A549 (cell line): ENCODE results near the gene CNTFR. TPM values are rescaled to one million over a fixed set of nuclear protein-coding genes. Genes with fewer than 3 reads are reported as not detected.

ENCODE experiments used
- ATAC-seq, 2 experiments: fragments of 200-7000 bp in 1 of 2; fragments of >200 bp in 1 of 2; cut with Nextera tagmentation in 1 of 2; cut with Tn5 transposase in 1 of 2; 3 replicates each; pipeline versions ENCODE4 v1.8.0 to v1.9.1; 2018 to 2020; ENCODE audit warnings: mild to moderate bottlenecking in 1 of 2, moderate library complexity in 1 of 2
- CTCF ChIA-PET: fragments of 300-600 bp; sonication (Branson Sonifier 250); formaldehyde crosslinking; extraction: SDS; loops from one replicate; lab custom pipeline; 2021; ENCODE audit warnings: antibody characterized with exemption, inconsistent platforms; lab: Yijun Ruan, JAX
- POLR2A ChIA-PET: fragments of 350-600 bp; formaldehyde crosslinking; extraction: SDS; loops from one replicate; lab custom pipeline; 2021; ENCODE audit warnings: antibody characterized with exemption, inconsistent platforms; lab: Yijun Ruan, JAX
- DNase-seq, 2 experiments: peaks; one replicate each; pipeline versions ENCODE4 v3.0.0 to v3.0.0-alpha.2; 2011 to 2016; ENCODE audit warnings: low read depth in 1 of 2, low spot score in 1 of 2
- FAIRE-seq: peaks from 2 replicates; lab custom pipeline; 2011; peaks lifted over from hg19 to GRCh38; lab: Jason Lieb, UNC
- H3K27ac ChIP-seq, 2 experiments: fragments of >200 bp; sonication (Bioruptor Twin); formaldehyde crosslinking; 3 replicates each; pipeline ENCODE4 v1.5.1; 2016 to 2017
- H3K4me1 ChIP-seq: fragments of >200 bp; sonication (Bioruptor Twin); formaldehyde crosslinking; 3 replicates; pipeline ENCODE4 v1.6.1; 2016
- H3K4me2 ChIP-seq: fragments of >200 bp; sonication (Bioruptor Twin); formaldehyde crosslinking; 3 replicates; pipeline ENCODE4 v1.6.1; 2016
- H3K4me3 ChIP-seq: fragments of >200 bp; sonication (Bioruptor Twin); formaldehyde crosslinking; 3 replicates; pipeline ENCODE4 v1.5.1; 2016
- H3K9me3 ChIP-seq: fragments of >200 bp; sonication (Bioruptor Twin); formaldehyde crosslinking; 3 replicates; pipeline ENCODE4 v1.6.1; 2016
- ATOH8 ChIP-seq: fragments of 250-450 bp; sonication (Bioruptor Pico); IDR thresholded peaks from 2 replicates; pipeline ENCODE4 v1.5.0; 2020; ENCODE audit warnings: low read depth, mild to moderate bottlenecking, moderate library complexity
- CBX8 ChIP-seq: fragments of 200-600 bp; sonication (generic); IDR thresholded peaks from 2 replicates; pipeline ENCODE4 v1.6.1; 2016
- ESRRA ChIP-seq: fragments of 150-350 bp; IDR thresholded peaks from 2 replicates; pipeline ENCODE4 v1.6.1; 2014; ENCODE audit warnings: mild to moderate bottlenecking, low read length, borderline replicate concordance
- FOSL2 ChIP-seq, 2 experiments: fragments of 450-650 bp in 1 of 2; fragments of >200 bp in 1 of 2; sonication (Bioruptor Twin) in 1 of 2; formaldehyde crosslinking; IDR thresholded peaks; 2 replicates each; pipeline versions ENCODE4 v1.5.0 to v1.6.1; 2016 to 2020; ENCODE audit warnings: mild to moderate bottlenecking in 1 of 2, moderate library complexity in 1 of 2
- HOXA7 ChIP-seq: fragments of 250-450 bp; sonication (Bioruptor Pico); IDR thresholded peaks from 2 replicates; pipeline ENCODE4 v1.5.0; 2020; ENCODE audit warnings: mild to moderate bottlenecking, moderate library complexity
- HOXB13 ChIP-seq: fragments of 250-450 bp; sonication (Bioruptor Pico); IDR thresholded peaks from 2 replicates; pipeline ENCODE4 v1.5.0; 2020; ENCODE audit warnings: low read depth, mild to moderate bottlenecking, moderate library complexity
- HOXB5 ChIP-seq: fragments of 250-450 bp; sonication (Bioruptor Pico); IDR thresholded peaks from 2 replicates; pipeline ENCODE4 v1.5.0; 2020; ENCODE audit warnings: mild to moderate bottlenecking, moderate library complexity
- JUN ChIP-seq, 2 experiments: fragments of >200 bp; sonication (Bioruptor Twin); formaldehyde crosslinking; IDR thresholded peaks; 2 replicates in 1 of 2; 3 replicates in 1 of 2; pipeline ENCODE4 v1.6.1; 2016 to 2017
- KDM1A ChIP-seq: fragments of 200-600 bp; sonication (generic); IDR thresholded peaks from 2 replicates; pipeline ENCODE4 v1.6.1; 2016; ENCODE audit warnings: low read depth, mild to moderate bottlenecking
- MAFK ChIP-seq: fragments of 450-650 bp; IDR thresholded peaks from 2 replicates; pipeline ENCODE4 v1.6.1; 2014; ENCODE audit not compliant: partially characterized antibody
- NFE2L2 ChIP-seq: fragments of 150-350 bp; conservative IDR thresholded peaks from 2 replicates; pipeline ENCODE4 v1.6.1; 2014; ENCODE audit warnings: low read length
- POLR2AphosphoS2 ChIP-seq: conservative IDR thresholded peaks from 2 replicates; pipeline ENCODE4 v1.6.1; 2012; ENCODE audit warnings: low read length, improper control_type of control experiment, inconsistent platforms
- RAD21 ChIP-seq, 2 experiments: fragments of >200 bp in 1 of 2; sonication (Bioruptor Twin) in 1 of 2; formaldehyde crosslinking in 1 of 2; IDR thresholded peaks in 1 of 2; conservative IDR thresholded peaks in 1 of 2; 2 replicates in 1 of 2; 3 replicates in 1 of 2; pipeline ENCODE4 v1.6.1; 2012 to 2018; ENCODE audit warnings: inconsistent platforms in 1 of 2
- RFX5 ChIP-seq: fragments of 450-650 bp; IDR thresholded peaks from 2 replicates; pipeline ENCODE4 v1.7.1; 2014; ENCODE audit warnings: antibody characterized with exemption, mild to moderate bottlenecking, moderate library complexity
- RNF2 ChIP-seq: fragments of 200-600 bp; sonication (generic); IDR thresholded peaks from 2 replicates; pipeline ENCODE4 v1.6.1; 2016; ENCODE audit warnings: low read depth, mild to moderate bottlenecking, antibody characterized with exemption, moderate library complexity, borderline replicate concordance
- SREBF2 ChIP-seq: fragments of 450-650 bp; IDR thresholded peaks from 2 replicates; pipeline ENCODE4 v1.6.1; 2014; ENCODE audit warnings: mild to moderate bottlenecking, moderate library complexity
- TFCP2L1 ChIP-seq: fragments of 250-450 bp; sonication (Bioruptor Pico); IDR thresholded peaks from 2 replicates; pipeline ENCODE4 v1.5.0; 2021; ENCODE audit warnings: mild to moderate bottlenecking
- TP53 ChIP-seq: fragments of 250-450 bp; sonication (Bioruptor Pico); IDR thresholded peaks from 2 replicates; pipeline ENCODE4 v1.5.0; 2021; ENCODE audit warnings: mild to moderate bottlenecking, moderate library complexity
- ZC3H11A ChIP-seq: fragments of 450-650 bp; IDR thresholded peaks from 2 replicates; pipeline ENCODE4 v1.6.1; 2014; ENCODE audit warnings: antibody characterized with exemption, mild to moderate bottlenecking
- ZNF302 ChIP-seq: fragments of 250-450 bp; sonication (Bioruptor Pico); IDR thresholded peaks from 2 replicates; pipeline ENCODE4 v1.9.0; 2021; ENCODE audit warnings: inconsistent platforms, mild to moderate bottlenecking, moderate library complexity
- WGBS: methylation state at CpG from one replicate; pipeline ENCODE4 v1.1.6; 2017; ENCODE audit errors: missing lambda C conversion rate; 5-methylcytosine and 5-hydroxymethylcytosine counted together
- polyA plus RNA-seq, 4 experiments: library from polyadenylated mRNA; depleted of rRNA in 3 of 4; stranded (reverse); fragments of >200 nt; fragmentation: RNase III in 1 of 4; extraction: RNeasy Plus Mini Kit Qiagen cat#74134 plus additional on column Dnase treatment in 1 of 4; gene quantifications; 2 replicates in 3 of 4; 3 replicates in 1 of 4; pipeline ENCODE4 v1.2.3, GENCODE V29; 2011 to 2017
- TF ChIP-seq, protein P1 (sequence below): fragments of >200 bp; sonication (Bioruptor Twin); formaldehyde crosslinking; IDR thresholded peaks from 3 replicates; pipeline ENCODE4 v1.6.1; 2016
- TF ChIP-seq, protein P2 (sequence below): fragments of 200-600 bp; sonication (generic); IDR thresholded peaks from 2 replicates; pipeline ENCODE4 v1.6.1; 2016; ENCODE audit warnings: antibody characterized with exemption, mild to moderate bottlenecking, moderate library complexity
- TF ChIP-seq, protein P3 (sequence below): IDR thresholded peaks from 2 replicates; pipeline ENCODE4 v1.6.1; 2012
- TF ChIP-seq, protein P4 (sequence below): IDR thresholded peaks from 2 replicates; pipeline ENCODE4 v1.6.1; 2012

CNTFR gene
- polyA plus RNA-seq, 2 of the 4 experiments (the other 2 are of a cell fraction) = 0.09 TPM; not detected in 1

GRCh38 chr9:34574571-34574970 lies 15.0 kb downstream of the CNTFR start:
- POLR2A ChIA-PET = no interaction called here
- FAIRE-seq (no peak), ATAC-seq (no peak), DNase-seq (no peak)
- H3K4me1 ChIP-seq = peaks cover 20% of the 10 kb centered on the region
- no peak overlapping the region for H3K27ac ChIP-seq
- H3K4me2 ChIP-seq = no peak overlapping the region
- 88% methylated on average over 12 of the region's 12 CpGs for WGBS
- TF ChIP-seq NFE2L2 = no peak
- TF ChIP-seq MAFK = no peak
- no peak for TF ChIP-seq ESRRA
- TF ChIP-seq HOXA7 (CRISPR knock-in tag) = no peak
- TF ChIP-seq, protein P1, sequence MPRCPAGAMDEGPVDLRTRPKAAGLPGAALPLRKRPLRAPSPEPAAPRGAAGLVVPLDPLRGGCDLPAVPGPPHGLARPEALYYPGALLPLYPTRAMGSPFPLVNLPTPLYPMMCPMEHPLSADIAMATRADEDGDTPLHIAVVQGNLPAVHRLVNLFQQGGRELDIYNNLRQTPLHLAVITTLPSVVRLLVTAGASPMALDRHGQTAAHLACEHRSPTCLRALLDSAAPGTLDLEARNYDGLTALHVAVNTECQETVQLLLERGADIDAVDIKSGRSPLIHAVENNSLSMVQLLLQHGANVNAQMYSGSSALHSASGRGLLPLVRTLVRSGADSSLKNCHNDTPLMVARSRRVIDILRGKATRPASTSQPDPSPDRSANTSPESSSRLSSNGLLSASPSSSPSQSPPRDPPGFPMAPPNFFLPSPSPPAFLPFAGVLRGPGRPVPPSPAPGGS = no peak
- TF ChIP-seq, protein P2, sequence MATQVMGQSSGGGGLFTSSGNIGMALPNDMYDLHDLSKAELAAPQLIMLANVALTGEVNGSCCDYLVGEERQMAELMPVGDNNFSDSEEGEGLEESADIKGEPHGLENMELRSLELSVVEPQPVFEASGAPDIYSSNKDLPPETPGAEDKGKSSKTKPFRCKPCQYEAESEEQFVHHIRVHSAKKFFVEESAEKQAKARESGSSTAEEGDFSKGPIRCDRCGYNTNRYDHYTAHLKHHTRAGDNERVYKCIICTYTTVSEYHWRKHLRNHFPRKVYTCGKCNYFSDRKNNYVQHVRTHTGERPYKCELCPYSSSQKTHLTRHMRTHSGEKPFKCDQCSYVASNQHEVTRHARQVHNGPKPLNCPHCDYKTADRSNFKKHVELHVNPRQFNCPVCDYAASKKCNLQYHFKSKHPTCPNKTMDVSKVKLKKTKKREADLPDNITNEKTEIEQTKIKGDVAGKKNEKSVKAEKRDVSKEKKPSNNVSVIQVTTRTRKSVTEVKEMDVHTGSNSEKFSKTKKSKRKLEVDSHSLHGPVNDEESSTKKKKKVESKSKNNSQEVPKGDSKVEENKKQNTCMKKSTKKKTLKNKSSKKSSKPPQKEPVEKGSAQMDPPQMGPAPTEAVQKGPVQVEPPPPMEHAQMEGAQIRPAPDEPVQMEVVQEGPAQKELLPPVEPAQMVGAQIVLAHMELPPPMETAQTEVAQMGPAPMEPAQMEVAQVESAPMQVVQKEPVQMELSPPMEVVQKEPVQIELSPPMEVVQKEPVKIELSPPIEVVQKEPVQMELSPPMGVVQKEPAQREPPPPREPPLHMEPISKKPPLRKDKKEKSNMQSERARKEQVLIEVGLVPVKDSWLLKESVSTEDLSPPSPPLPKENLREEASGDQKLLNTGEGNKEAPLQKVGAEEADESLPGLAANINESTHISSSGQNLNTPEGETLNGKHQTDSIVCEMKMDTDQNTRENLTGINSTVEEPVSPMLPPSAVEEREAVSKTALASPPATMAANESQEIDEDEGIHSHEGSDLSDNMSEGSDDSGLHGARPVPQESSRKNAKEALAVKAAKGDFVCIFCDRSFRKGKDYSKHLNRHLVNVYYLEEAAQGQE = no peak
- TF ChIP-seq RFX5 = no peak
- TF ChIP-seq POLR2AphosphoS2 = no peak
- TF ChIP-seq, protein P3, sequence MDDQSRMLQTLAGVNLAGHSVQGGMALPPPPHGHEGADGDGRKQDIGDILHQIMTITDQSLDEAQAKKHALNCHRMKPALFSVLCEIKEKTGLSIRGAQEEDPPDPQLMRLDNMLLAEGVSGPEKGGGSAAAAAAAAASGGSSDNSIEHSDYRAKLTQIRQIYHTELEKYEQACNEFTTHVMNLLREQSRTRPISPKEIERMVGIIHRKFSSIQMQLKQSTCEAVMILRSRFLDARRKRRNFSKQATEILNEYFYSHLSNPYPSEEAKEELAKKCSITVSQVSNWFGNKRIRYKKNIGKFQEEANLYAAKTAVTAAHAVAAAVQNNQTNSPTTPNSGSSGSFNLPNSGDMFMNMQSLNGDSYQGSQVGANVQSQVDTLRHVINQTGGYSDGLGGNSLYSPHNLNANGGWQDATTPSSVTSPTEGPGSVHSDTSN = no peak
- TF ChIP-seq, protein P4, sequence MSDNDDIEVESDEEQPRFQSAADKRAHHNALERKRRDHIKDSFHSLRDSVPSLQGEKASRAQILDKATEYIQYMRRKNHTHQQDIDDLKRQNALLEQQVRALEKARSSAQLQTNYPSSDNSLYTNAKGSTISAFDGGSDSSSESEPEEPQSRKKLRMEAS = no peak
- TF ChIP-seq HOXB13 (CRISPR knock-in tag) = no peak
- TF ChIP-seq, all 56 proteins: peak for 0
- H3K9me3 ChIP-seq = no peaks in the 10 kb centered on the region
- no peak overlapping the region for H3K4me3 ChIP-seq
- CTCF ChIA-PET = interaction anchor here (1.4 to 17.1 kb wide), 5 partner anchors 11 to 171 kb away, joined by 5 to 168 read pairs (median 22); no protein-coding TSS in a partner anchor

DNA sequence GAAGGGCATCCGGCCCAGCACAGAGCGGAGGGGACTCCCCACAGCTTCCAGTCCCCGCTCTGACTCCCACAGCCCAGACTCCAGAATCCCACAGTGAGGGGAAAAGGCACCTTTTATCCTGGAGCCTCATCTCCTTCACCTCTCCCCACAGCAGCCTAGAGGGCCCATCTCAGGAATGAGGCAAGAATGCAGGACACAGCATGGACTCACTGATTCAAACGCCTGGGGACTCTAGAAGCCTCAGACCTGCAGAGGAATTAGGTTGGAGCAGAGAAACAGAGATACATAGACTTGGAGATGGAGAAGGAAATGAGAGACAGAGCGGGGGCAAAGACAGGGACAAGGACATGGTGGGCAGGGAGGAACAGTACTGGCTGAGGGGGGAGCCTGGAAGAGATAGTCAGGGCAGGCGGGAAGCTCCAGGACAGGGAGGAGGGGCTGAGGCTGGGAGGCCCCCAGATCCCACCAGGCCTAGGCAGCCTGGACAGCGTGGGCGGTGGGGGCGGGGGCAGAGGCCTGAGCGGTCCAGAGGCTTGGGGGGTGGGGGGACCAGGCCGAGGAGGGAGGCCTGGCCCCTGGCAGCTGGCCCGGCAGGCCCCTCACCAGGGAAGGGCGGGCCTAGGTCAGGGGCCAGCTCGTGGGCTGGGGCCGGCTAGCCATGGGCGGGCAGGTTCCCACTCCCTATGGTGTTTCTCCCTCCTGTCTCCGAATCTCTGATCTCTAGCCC lies 15.8 kb downstream of the CNTFR start:
- ATAC-seq = no peak
- 87% methylated on average over 14 of the region's 17 CpGs for WGBS
- no peaks in the 10 kb centered on the region for H3K9me3 ChIP-seq
- 0 out of 6 replicates have a peak overlapping the region, but pooled peaks of 1 of the 2 experiments have one; percentile 20 for H3K27ac ChIP-seq
- H3K4me3 ChIP-seq = no peak overlapping the region
- ChIA-PET POLR2A (no interaction called here), CTCF (interaction anchor here (1.4 to 17.1 kb wide), 4 partner anchors 18 to 170 kb away, joined by 5 to 168 read pairs (median 74); no protein-coding TSS in a partner anchor)
- peaks cover 20% of the 10 kb centered on the region for H3K4me1 ChIP-seq
- FAIRE-seq = no peak
- DNase-seq = no peak
- H3K4me2 ChIP-seq = no peak overlapping the region
- TF ChIP-seq SREBF2 = no peak
- no peak for TF ChIP-seq KDM1A
- no peak for TF ChIP-seq RNF2
- no peak for TF ChIP-seq ZC3H11A
- no peak for TF ChIP-seq HOXA7 (CRISPR knock-in tag)
- TF ChIP-seq TP53 = no peak
- TF ChIP-seq HOXB5 = no peak
- TF ChIP-seq MAFK = no peak
- TF ChIP-seq RAD21 (conservative IDR thresholded peaks at IDR 0.05 in 1 of 2, IDR thresholded peaks at IDR 0.05 in 1 of 2) = no peak
- TF ChIP-seq FOSL2 (IDR thresholded peaks at IDR 0.05) = no peak
- TF ChIP-seq FOSL2 (CRISPR knock-in tag; IDR thresholded peaks at IDR 0.05) = no peak
- TF ChIP-seq CBX8 = no peak
- TF ChIP-seq, protein P2 = no peak
- no peak for TF ChIP-seq ATOH8
- no peak for TF ChIP-seq HOXB13 (CRISPR knock-in tag)
- no peak for TF ChIP-seq ZNF302 (CRISPR knock-in tag)
- no peak for TF ChIP-seq JUN (IDR thresholded peaks at IDR 0.05)
- no peak for TF ChIP-seq TFCP2L1 (CRISPR knock-in tag)
